Subcutaneous abdominal adipose tissue (tissue), 5 donors: ENCODE data around the gene CTTN.

ENCODE experiments used
- H3K27ac ChIP-seq: one replicate; pipeline ENCODE4 v1.7.0; 2013; ENCODE audit warnings: low read depth, mild to moderate bottlenecking, inconsistent platforms, low read length, moderate library complexity
- H3K27me3 ChIP-seq, 5 donors: one replicate each; pipeline ENCODE4 v1.7.0; 2013; ENCODE audit warnings: low read length in 5 of 5, inconsistent platforms in 1 of 5; ENCODE audit not compliant: control insufficient read depth in 5 of 5, insufficient read depth in 4 of 5
- H3K36me3 ChIP-seq, 5 donors: one replicate each; pipeline ENCODE4 v1.7.0; 2013; ENCODE audit warnings: low read length in 5 of 5; ENCODE audit not compliant: control insufficient read depth in 5 of 5, insufficient read depth in 5 of 5
- H3K4me1 ChIP-seq, 5 donors: one replicate each; pipeline ENCODE4 v1.7.0; 2013; ENCODE audit warnings: low read length in 5 of 5, mild to moderate bottlenecking in 3 of 5, moderate library complexity in 1 of 5; ENCODE audit not compliant: control insufficient read depth in 5 of 5, insufficient read depth in 5 of 5
- H3K4me3 ChIP-seq, 5 donors: one replicate each; pipeline ENCODE4 v1.7.0; 2013; ENCODE audit warnings: low read length in 5 of 5, low read depth in 1 of 5
- H3K9ac ChIP-seq, 5 donors: one replicate each; pipeline ENCODE4 v1.7.0; 2013; ENCODE audit warnings: low read length in 5 of 5, mild to moderate bottlenecking in 4 of 5, moderate library complexity in 3 of 5
- H3K9me3 ChIP-seq, 5 donors: one replicate each; pipeline ENCODE4 v1.7.0; 2013; ENCODE audit warnings: low read length in 5 of 5; ENCODE audit not compliant: control insufficient read depth in 5 of 5
- donor health status: healthy.
- donor health status: healthy.
- donor health status: healthy.
- donor health status: healthy.
- donor health status: healthy.

CTTN gene

DNA sequence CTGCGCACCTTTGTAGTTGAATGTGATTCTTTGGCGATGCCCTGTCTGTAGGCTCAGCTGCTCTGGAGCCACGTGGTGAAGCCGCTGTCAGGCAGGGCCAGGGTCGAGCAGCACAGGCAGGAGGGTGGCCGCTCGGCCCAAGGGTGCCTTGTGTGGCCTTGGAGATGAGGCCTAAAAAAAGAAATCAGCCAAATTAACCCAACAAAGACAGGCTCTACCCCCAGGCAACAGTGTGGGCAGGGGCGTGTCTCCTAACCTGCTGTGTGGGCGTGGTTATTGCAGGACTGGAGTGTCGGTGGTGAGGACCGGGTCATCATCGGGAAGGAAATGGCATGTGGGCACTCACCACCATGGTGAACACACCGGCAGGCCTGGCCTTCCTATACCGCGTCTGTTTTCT, 34.3 kb downstream of the CTTN start:
- Histone ChIP-seq H3K27me3 (no peaks in the 10 kb centered on the region), H3K9me3 (no peaks in the 10 kb centered on the region), H3K9ac (no peak overlapping the region), H3K4me1 (peaks cover 0 to 4% (median 4%) of the 10 kb centered on the region in 5 donors), H3K36me3 (peaks cover 0 to 93% (median 90%) of the 10 kb centered on the region in 5 donors), H3K4me3 (no peak overlapping the region), H3K27ac (no peak overlapping the region)

DNA sequence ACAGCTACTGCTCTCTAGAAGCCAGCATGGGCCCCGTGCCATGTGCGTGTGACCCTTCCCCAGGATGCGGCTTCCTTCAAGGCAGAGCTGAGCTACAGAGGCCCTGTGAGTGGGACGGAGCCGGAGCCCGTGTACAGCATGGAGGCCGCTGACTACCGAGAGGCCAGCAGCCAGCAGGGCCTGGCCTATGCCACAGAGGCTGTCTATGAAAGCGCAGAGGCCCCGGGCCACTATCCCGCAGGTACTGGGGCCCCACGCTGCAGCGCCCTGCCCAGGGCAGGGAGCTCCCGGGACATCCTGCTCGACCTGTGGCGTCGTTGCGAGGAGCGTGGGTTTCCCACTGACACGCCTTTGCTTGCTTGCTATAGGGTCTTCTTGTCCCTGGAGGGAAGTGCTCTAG, 34.7 kb downstream of the CTTN start:
- H3K36me3 ChIP-seq = peaks cover 0 to 95% (median 92%) of the 10 kb centered on the region in 5 donors
- no peaks in the 10 kb centered on the region for H3K27me3 ChIP-seq
- no peaks in the 10 kb centered on the region for H3K4me1 ChIP-seq
- H3K9me3 ChIP-seq = no peaks in the 10 kb centered on the region
- no peak overlapping the region for H3K4me3 ChIP-seq
- H3K9ac ChIP-seq = no peak overlapping the region
- H3K27ac ChIP-seq = no peak overlapping the region

DNA sequence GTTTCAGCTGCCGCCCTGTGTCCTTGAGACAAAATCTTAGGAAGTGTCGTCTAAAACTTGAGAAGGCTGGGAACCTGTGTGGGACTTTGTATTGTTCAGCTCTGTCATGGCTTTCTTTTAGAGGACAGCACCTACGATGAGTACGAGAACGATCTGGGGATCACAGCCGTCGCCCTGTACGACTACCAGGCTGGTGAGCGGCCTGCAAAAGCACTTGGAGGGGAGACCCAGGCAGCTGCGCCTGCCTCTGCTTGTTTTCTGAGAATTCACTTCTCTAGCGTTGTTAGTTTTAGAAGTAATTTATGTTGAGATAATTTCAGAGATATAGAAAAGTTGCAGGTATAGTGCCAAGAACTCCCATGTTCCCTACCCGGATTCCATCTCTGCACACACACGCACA, 35.2 kb downstream of the CTTN start:
- no peak overlapping the region for H3K9ac ChIP-seq
- H3K27me3 ChIP-seq = no peaks in the 10 kb centered on the region
- H3K36me3 ChIP-seq = peaks cover 0 to 94% (median 92%) of the 10 kb centered on the region in 5 donors
- H3K4me1 ChIP-seq = no peaks in the 10 kb centered on the region
- no peak overlapping the region for H3K4me3 ChIP-seq
- no peak overlapping the region for H3K27ac ChIP-seq
- H3K9me3 ChIP-seq = no peaks in the 10 kb centered on the region

DNA sequence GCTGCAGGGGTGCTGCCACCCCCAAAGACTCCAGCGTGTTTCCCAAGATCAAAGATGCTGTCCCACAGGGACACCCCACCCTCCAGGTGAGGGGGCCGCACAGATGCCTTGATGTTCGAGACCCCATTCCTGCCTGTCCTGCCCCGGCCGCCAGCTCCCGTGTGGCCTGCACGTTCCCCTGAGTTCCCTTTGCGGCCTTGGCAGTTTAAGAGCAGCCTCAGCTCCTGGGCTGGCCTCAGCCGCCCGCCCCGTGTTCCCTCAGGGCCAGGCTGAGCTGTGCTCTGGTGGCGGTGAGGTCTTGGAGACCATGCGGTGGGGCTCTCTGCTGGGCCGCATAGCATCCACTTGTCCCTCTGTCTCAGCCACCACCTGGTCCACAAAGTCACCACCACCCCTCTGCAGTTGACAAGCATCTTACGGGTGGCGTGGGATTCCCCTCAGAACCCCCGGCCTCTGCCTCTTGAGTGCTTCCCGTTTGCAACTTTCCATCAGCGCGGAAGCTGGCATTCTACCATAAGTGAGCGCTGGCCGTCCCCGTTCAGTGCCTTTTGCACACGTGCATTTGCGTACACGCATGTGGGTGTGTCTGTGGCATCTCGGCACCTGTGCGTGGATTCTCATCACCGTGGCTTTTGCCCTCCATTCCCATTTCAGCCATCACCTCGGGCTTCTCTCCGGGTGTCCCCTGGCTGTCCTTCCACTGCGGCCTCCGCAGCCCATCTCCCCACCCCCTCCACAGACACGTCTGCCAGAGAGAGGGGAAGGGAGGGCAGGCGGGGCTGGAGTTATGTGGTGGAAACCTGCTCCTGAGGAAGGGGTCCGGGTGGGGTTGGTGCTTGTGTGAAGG, 35.9 kb downstream of the CTTN start:
- Histone ChIP-seq H3K9ac (no peak overlapping the region), H3K4me3 (no peak overlapping the region), H3K27ac (no peak overlapping the region), H3K4me1 (no peaks in the 10 kb centered on the region), H3K9me3 (no peaks in the 10 kb centered on the region), H3K27me3 (no peaks in the 10 kb centered on the region), H3K36me3 (peaks cover 0 to 88% (median 86%) of the 10 kb centered on the region in 5 donors)

DNA sequence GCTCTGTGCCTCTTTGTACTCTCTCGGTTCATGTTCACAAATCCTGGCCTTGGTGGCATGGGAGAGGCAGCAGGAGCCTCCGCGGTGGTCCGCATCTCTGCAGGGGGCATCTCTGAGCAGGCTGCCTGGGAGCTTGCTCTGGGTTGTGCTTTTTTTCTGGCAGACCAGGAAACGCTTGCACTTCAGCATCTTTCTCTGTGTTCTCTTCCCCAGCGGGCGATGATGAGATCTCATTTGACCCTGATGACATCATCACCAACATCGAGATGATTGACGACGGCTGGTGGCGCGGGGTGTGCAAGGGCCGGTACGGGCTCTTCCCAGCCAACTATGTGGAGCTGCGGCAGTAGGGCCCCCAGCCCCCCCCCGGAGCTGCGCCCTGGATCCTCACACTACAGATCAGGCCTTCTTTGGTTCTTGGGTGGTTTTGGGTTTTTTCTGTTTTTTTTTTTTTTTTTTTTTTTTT, 36.5 kb downstream of the CTTN start:
- H3K27ac ChIP-seq = no peak overlapping the region
- no peaks in the 10 kb centered on the region for H3K9me3 ChIP-seq
- H3K27me3 ChIP-seq = no peaks in the 10 kb centered on the region
- H3K36me3 ChIP-seq = peaks cover 0 to 81% (median 80%) of the 10 kb centered on the region in 5 donors
- H3K4me3 ChIP-seq = no peak overlapping the region
- H3K9ac ChIP-seq = no peak overlapping the region
- H3K4me1 ChIP-seq = no peaks in the 10 kb centered on the region

DNA sequence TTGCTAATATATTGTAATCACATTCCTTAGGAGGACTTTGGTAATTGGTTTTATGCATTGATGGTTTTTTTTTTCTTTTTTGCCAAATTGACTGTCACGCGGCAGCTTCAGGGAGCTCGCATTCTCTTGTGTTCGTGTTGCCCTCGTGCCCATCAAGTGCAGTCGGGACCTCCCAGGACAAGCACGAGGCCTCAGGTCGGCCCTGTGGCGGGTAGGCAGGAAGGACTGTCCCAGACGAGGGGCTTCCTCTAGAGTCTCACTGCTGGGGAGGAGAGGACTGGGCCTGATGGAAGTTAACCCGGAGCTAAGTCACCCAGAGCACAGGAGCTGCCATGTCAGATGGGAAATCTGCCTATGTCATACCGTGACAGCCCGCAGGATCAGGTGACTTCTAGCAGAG, 37.0 kb downstream of the CTTN start:
- peaks cover 0 to 76% (median 75%) of the 10 kb centered on the region in 5 donors for H3K36me3 ChIP-seq
- H3K27me3 ChIP-seq = no peaks in the 10 kb centered on the region
- no peak overlapping the region for H3K4me3 ChIP-seq
- H3K4me1 ChIP-seq = no peaks in the 10 kb centered on the region
- no peak overlapping the region for H3K9ac ChIP-seq
- H3K27ac ChIP-seq = no peak overlapping the region
- no peaks in the 10 kb centered on the region for H3K9me3 ChIP-seq

DNA sequence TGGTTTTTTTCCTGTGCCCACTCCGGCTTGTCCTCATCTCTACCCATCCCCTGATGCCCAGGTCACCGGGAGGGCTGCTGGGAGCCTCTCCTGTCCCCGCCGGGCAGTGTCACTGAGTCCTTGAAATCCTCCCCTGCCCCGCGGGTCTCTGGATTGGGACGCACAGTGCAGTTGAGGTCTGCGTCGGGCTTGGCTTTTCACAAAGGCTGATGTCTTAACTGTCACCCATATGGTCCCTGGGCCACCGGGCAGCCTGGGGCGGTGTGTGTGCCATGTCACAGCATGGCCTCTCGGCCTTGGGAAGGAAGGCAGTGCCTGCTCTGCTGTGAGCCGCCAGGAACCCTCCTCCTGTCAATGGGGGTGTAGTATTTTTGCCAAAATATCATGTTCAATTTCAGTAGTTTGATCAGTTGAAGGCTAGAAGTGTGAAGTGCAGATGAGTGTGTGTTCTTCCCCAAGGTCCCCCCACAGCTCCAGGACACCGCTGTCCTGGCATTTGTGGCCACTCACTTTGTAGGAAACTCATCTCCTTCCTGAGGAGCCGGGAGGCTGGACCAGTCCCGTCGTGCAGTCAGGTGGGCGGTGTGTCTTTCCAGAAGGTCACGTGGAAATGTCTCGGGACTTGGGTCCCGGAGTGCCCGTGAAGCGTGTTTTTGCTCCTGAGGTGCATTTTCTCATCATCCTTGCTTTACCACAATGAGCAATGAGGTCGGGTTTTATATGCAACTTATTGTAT, 37.6 kb downstream of the CTTN start:
- no peak overlapping the region for H3K9ac ChIP-seq
- no peak overlapping the region for H3K27ac ChIP-seq
- H3K36me3 ChIP-seq = peaks cover 0 to 70% (median 69%) of the 10 kb centered on the region in 5 donors
- no peak overlapping the region for H3K4me3 ChIP-seq
- no peaks in the 10 kb centered on the region for H3K4me1 ChIP-seq
- no peaks in the 10 kb centered on the region for H3K27me3 ChIP-seq
- H3K9me3 ChIP-seq = no peaks in the 10 kb centered on the region

DNA sequence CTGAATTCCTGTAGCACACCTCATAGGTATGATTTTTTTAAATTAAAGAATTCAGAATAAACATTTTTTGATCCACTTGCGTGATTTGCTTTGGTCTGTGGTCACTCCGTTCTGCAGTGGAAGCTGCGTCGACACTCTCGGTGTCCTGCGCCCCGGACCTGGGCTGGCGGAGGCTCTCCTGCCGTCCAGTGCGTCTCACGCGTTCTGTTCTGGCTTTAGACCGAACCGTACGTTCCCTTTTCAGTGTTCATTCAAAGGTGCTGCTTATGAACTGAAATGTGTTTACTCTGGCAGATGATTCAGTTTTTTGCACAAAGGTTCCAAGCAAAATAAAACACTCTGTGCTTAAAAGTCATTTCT, 38.2 kb downstream of the CTTN start:
- Histone ChIP-seq H3K36me3 (peaks cover 0 to 65% (median 63%) of the 10 kb centered on the region in 5 donors), H3K4me3 (no peak overlapping the region), H3K27me3 (no peaks in the 10 kb centered on the region), H3K9ac (no peak overlapping the region), H3K27ac (no peak overlapping the region), H3K9me3 (no peaks in the 10 kb centered on the region), H3K4me1 (no peaks in the 10 kb centered on the region)

DNA sequence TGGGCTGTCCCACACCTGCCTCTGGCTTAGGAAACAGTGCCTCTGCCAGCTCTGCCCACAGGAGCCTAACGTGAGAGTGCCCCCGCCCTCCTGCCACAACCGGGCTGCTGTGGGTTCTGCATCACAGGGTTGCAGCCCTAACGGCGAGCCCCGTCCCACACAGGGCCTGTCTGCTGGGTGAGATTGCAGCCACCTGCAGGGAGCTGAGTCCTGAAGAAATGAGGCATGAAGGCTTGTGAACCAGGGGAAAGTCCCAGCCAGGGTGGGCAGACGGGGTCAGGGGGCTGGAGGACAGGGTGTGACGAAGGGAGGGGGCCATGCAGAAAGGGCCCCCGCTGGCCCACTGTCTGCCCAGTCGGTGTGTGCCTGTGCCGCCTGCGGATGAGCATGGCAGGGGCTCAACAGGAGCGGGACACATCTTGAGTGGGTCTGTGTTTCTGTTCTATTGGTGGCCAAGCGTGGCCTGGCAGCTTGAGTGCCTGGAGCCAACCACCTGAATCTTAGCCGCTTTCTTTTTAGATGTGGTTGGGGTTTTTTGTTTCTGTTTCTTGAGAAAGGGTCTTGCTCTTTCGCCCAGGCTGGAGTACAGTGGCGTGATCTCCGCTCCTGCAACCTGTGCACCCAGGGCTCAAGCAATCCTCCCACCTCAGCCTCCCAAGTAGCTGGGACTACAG, 38.9 kb downstream of the CTTN start:
- Histone ChIP-seq H3K4me3 (no peak overlapping the region), H3K27ac (no peak overlapping the region), H3K27me3 (no peaks in the 10 kb centered on the region), H3K36me3 (peaks cover 0 to 57% (median 56%) of the 10 kb centered on the region in 5 donors), H3K4me1 (no peaks in the 10 kb centered on the region), H3K9me3 (no peaks in the 10 kb centered on the region), H3K9ac (no peak overlapping the region)

DNA sequence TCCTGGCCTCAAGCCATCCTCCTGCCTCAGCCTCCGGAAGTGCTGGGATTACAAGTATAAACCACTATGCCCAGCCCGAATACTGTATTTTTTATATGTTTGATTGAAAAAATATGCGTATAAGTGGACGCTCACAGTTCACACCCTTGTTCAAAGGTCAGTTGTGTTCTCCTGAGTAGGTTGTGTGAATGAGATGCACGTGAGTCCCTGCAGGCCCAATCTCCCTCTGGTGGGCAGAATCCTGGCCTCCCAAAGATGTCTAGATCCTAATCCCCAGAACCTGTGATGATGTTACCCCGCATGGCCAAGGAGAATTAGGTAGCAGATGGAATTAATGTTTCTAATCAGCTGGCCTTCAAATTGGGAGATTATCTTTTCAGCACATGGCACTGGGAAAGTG, 41.9 kb downstream of the CTTN start:
- H3K9me3 ChIP-seq = no peaks in the 10 kb centered on the region
- no peak overlapping the region for H3K9ac ChIP-seq
- H3K36me3 ChIP-seq = peaks cover 0 to 28% (median 26%) of the 10 kb centered on the region in 5 donors
- H3K27ac ChIP-seq = no peak overlapping the region
- no peak overlapping the region for H3K4me3 ChIP-seq
- peaks cover 0 to 10% (median 2%) of the 10 kb centered on the region in 5 donors for H3K27me3 ChIP-seq
- H3K4me1 ChIP-seq = no peaks in the 10 kb centered on the region
